CD4-positive, alpha-beta T cell treated with Interferon gamma for 1 hour (primary cell): ENCODE measurements around the gene SMOC2.

Experiments used
- DNase-seq: peaks from one replicate; pipeline ENCODE4 v3.0.0-alpha.2; 2020

SMOC2 gene

GRCh38 chr6:168494726-168495125 is 53.7 kb downstream of the SMOC2 start:
- no peak for DNase-seq

- no peak for DNase-seq
Observed at GRCh38 chr6:168495133-168495532, 54.1 kb downstream of the SMOC2 start.

- no peak for DNase-seq
Observed at GRCh38 chr6:168495636-168496035, 54.7 kb downstream of the SMOC2 start.

- DNase-seq: no peak
Observed at GRCh38 chr6:168496139-168496996, 55.4 kb downstream of the SMOC2 start.

- DNase-seq: no peak
Observed at GRCh38 chr6:168496997-168497331, 56.0 kb downstream of the SMOC2 start.

- no peak for DNase-seq
Observed at GRCh38 chr6:168497381-168497780, 56.4 kb downstream of the SMOC2 start.

GRCh38 chr6:168498161-168498843 is 57.3 kb downstream of the SMOC2 start:
- DNase-seq: no peak

- no peak for DNase-seq
Observed at GRCh38 chr6:168499045-168499650, 58.2 kb downstream of the SMOC2 start.

GRCh38 chr6:168500519-168500918 is 59.5 kb downstream of the SMOC2 start:
- no peak for DNase-seq

GRCh38 chr6:168501561-168501960 is 60.6 kb downstream of the SMOC2 start:
- no peak for DNase-seq

- DNase-seq: no peak
Observed at GRCh38 chr6:168504366-168504765, 63.4 kb downstream of the SMOC2 start.

- DNase-seq: no peak
Observed at GRCh38 chr6:168506460-168506859, 65.5 kb downstream of the SMOC2 start.

- DNase-seq: no peak
Observed at GRCh38 chr6:168507297-168507696, 66.3 kb downstream of the SMOC2 start.

GRCh38 chr6:168507730-168508129 is 66.7 kb downstream of the SMOC2 start:
- no peak for DNase-seq

GRCh38 chr6:168508903-168509302 is 67.9 kb downstream of the SMOC2 start:
- DNase-seq: no peak

- DNase-seq: no peak
Observed at GRCh38 chr6:168513766-168514165, 72.8 kb downstream of the SMOC2 start.

GRCh38 chr6:168514216-168514615 is 73.2 kb downstream of the SMOC2 start:
- no peak for DNase-seq

GRCh38 chr6:168515376-168515775 is 74.4 kb downstream of the SMOC2 start:
- DNase-seq: no peak

- no peak for DNase-seq
Observed at GRCh38 chr6:168516944-168517741, 76.2 kb downstream of the SMOC2 start.

GRCh38 chr6:168517742-168518347 is 76.9 kb downstream of the SMOC2 start:
- no peak for DNase-seq

- no peak for DNase-seq
Observed at GRCh38 chr6:168518348-168518745, 77.4 kb downstream of the SMOC2 start.

- DNase-seq: no peak
Observed at GRCh38 chr6:168518867-168519266, 77.9 kb downstream of the SMOC2 start.

- DNase-seq: no peak
Observed at GRCh38 chr6:168520233-168520632, 79.2 kb downstream of the SMOC2 start.
